GM19238 (cell line): Measurements from ENCODE around the gene ELMO1.

ENCODE experiments used
- DNase-seq: peaks from one replicate; pipeline ENCODE4 v3.0.0; 2011; ENCODE audit warnings: low spot score; ENCODE audit not compliant: insufficient read length

The ELMO1 gene

GRCh38 chr7:37104822-37105518 is 343.7 kb downstream of the ELMO1 start:
- no peak for DNase-seq

DNA sequence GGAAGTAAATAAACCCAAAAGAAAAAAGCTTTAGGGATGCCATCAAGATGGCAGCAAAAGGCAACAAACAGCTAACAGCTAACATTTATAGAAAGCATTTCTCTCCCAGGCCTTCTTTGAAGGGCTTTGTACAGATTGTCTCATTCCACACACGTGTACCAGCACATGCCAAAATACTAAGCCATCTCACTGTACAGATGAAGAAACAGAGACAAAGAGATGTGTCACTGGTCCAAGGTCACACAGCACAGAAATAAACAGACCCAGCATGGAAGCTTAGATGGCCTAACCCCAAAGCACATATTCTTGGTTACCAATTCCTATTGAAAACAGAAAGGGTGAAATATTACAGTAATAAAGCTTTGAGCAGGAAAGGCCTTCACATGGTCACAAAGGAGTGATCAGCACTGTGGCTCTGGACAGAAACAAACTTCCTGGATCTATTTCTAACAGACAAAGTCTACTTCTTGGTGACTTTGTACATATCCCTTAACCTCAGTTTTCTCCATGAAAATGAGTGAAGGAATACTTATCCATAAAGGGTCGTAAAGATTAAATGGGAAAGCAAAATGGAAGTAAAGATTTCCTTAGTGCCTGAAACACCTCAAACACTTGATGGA is 346.0 kb downstream of the ELMO1 start:
- no peak for DNase-seq

- DNase-seq = no peak
Measured at GRCh38 chr7:37100735-37101331, 347.8 kb downstream of the ELMO1 start.

DNA sequence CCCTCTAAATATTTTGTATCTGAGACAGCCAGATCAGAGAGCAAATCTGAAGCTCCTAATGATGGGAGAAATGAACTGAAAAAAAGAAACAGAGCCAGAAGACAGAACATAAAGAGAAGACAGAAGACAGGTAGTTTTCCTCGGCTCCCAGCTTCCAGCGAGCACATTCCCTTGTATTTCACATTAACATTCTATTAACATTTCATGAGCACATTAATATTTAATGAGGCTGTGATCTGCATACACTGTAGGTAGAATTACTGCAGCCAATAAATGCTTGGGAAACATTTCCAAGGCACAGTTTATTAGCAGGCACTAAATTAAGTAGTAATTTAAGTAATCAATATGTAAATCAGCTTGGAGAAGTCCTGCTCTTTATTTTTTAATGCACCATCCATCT is 349.9 kb downstream of the ELMO1 start:
- no peak for DNase-seq

DNA sequence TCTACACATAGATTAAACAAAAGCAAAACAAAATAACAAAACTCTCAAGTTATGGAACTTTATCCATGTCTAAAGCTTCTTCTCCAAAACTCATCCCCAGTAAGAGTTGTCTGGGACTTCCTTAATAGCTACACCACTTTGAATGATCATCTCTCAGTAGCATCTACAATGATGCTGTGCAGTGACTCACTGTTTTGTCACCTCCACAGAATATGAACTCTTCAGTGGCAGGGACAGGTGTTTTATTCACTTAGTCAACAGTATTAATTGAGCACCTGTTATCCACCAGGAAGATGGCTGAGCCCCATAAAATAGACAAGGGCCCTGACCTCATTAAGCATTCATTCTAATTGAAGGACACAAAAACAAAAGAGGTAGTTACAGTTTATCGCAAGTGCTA is 350.7 kb downstream of the ELMO1 start:
- no peak for DNase-seq

GRCh38 chr7:37097276-37097675 is 351.4 kb downstream of the ELMO1 start:
- DNase-seq = no peak

- no peak for DNase-seq
Measured at GRCh38 chr7:37096341-37096740, 352.3 kb downstream of the ELMO1 start.

GRCh38 chr7:37095122-37095521 is 353.5 kb downstream of the ELMO1 start:
- no peak for DNase-seq

DNA sequence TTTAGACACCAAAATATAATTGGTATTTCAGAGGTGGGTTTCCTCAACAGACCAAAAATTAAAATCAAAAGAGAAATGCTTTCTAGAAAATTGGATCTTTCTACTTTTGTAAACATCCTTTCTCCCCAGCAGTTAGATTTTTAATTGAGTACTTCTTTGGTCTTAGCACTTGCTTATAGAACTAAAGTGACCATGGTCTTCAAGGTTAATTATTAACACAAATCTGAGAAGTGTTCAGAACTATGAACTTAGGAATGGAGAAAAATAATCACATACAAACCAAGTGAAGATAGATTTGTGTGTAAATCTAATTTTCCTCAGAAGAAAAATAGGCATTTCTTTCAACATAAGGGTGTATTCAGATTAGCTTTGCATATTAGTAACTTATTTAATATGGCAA is 355.4 kb downstream of the ELMO1 start:
- no peak for DNase-seq

DNA sequence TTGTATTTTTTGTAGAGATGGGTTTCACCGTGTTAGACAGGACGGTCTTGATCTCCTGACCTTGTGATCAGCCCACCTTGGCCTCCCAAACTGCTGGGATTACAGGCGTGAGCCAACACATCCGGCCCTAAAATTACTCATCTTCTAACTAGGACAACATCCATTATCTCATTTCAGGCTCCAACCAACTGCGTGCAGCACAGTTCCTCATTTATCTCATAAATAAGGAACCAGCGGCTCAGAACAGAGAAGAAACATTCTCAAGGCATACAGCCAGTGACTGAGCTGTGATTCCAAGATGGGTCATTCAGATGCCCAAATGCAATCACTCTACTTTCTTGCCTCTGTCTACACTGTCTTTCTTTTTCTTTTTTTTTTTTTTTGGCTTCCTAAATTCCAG is 356.1 kb downstream of the ELMO1 start:
- no peak for DNase-seq

DNA sequence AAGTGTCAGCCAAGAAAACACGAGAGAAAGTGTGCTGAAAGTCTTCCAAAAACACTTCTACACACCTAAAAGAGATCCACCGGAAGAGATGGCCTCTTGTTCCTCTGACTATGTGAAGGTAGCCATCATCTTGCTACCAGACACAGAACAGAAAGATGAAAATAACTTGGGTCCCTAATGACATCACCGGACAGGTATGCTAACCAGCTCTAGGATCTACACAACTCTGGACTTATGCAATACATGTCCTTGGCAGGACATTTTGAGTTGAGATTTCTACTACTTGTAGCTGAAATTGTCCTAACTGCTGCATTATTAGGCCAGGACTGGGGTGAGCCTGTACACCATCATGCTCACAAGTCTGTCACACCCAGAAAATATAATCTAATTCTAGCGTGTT is 358.7 kb downstream of the ELMO1 start:
- DNase-seq = no peak

- no peak for DNase-seq
Measured at GRCh38 chr7:37085600-37085999, 363.1 kb downstream of the ELMO1 start.

GRCh38 chr7:37084303-37084702 is 364.4 kb downstream of the ELMO1 start:
- no peak for DNase-seq

DNA sequence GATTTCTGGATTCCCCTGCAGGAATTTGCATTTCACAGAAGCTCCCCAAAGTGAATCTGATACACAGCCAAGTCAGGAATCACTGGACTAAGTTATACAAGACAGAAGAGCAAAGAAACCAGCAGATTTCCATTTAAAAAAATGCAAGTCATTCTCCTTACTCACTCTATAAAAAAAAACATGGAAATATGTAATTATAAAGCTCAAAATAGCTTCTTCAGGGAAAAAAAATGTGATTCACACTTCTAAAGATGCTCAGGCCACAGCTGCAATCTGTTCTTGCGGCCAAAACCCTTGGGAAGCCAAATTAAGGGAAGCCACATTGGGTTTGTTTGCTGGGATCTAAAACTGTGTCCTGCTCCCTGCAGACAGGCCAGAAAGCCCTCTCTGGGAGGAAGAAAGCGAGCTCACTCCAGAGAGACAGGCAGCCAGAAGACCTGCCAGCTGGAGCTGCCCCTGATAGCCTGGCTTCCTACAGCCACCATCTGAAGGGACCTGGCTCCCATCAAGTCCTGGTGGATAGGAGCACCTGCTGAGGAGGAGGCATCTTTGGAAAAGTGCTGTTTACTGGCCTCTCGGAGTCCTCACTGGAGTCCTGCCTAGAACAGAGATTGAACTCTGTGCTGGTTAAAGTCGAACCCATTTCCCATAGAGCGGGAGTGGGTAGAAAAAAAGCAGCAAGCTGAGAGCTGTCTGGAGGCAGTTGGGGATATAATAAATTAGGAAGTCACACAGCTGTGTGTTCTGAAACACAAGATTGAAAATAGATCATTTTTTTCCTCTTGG is 365.2 kb downstream of the ELMO1 start:
- DNase-seq = no peak

- DNase-seq = no peak
Measured at GRCh38 chr7:37081436-37081835, 367.2 kb downstream of the ELMO1 start.

- DNase-seq = no peak
Measured at GRCh38 chr7:37079420-37079819, 369.2 kb downstream of the ELMO1 start.

- no peak for DNase-seq
Measured at GRCh38 chr7:37076668-37077067, 372.0 kb downstream of the ELMO1 start.

GRCh38 chr7:37074370-37074769 is 374.3 kb downstream of the ELMO1 start:
- no peak for DNase-seq

GRCh38 chr7:37071124-37071523 is 377.5 kb downstream of the ELMO1 start:
- DNase-seq = no peak

GRCh38 chr7:37070471-37070870 is 378.2 kb downstream of the ELMO1 start:
- DNase-seq = no peak

- DNase-seq = no peak
Measured at GRCh38 chr7:37070031-37070430, 378.6 kb downstream of the ELMO1 start.

DNA sequence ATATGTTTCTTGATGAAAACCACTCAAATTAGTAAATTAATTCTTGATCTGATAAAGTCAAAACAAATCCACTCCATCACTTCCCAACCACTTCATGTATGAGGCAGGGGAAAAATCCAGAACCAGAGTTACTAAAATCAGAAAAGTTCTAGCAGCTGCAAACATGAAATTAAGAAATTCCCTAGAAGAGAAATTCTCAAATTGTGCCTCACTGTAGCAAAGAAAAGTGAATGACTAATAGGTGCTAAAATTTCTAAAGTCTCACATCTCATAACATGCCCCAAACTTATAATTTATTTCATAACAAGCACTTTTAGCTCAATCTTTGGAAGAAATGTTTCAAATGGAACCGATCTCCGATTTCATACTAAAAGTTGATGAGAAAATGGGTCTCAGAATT is 379.3 kb downstream of the ELMO1 start:
- no peak for DNase-seq
